ENCODE measurements around the gene NUF2.

The NUF2 gene

GRCh38 chr1:163401211-163401610 lies 79.5 kb downstream of the NUF2 start:
- no peak for DNase-seq (ENCODE audit: low read depth in 2 of 2)

Data from stimulated activated CD8-positive, alpha-beta memory T cell treated with anti-CD3 and anti-CD28 coated beads, Interleukin-2, amount 100 ng/mL, for 48 hours (primary cell).